Neuronal stem cell (in vitro differentiated cells): ENCODE data around the gene PARD3.

Experiments
- DNase-seq: peaks from one replicate; pipeline ENCODE4 v3.0.0-alpha.2; 2013; ENCODE audit warnings: low spot score
- H2AFZ ChIP-seq: one replicate; pipeline ENCODE4 v1.6.1; 2013; ENCODE audit warnings: mild to moderate bottlenecking, low read length, inconsistent platforms
- H2AK5ac ChIP-seq: 2 replicates; pipeline ENCODE4 v1.6.1; 2013; ENCODE audit warnings: low read depth, mild to moderate bottlenecking, inconsistent platforms, low read length, moderate library complexity, mixed read lengths
- H2BK120ac ChIP-seq: 2 replicates; pipeline ENCODE4 v1.6.1; 2013; ENCODE audit warnings: low read depth, mild to moderate bottlenecking, inconsistent platforms, low read length, moderate library complexity, mixed read lengths
- H2BK12ac ChIP-seq: one replicate; pipeline ENCODE4 v1.6.1; 2013; ENCODE audit warnings: low read length, inconsistent platforms
- H2BK15ac ChIP-seq: 2 replicates; pipeline ENCODE4 v1.6.1; 2013; ENCODE audit warnings: mild to moderate bottlenecking, low read length, inconsistent platforms, mixed read lengths
- H2BK5ac ChIP-seq: one replicate; pipeline ENCODE4 v1.6.1; 2013; ENCODE audit warnings: inconsistent platforms, mild to moderate bottlenecking, low read length, moderate library complexity
- H3K14ac ChIP-seq: one replicate; pipeline ENCODE4 v1.6.1; 2013; ENCODE audit warnings: low read length, inconsistent platforms
- H3K18ac ChIP-seq: 2 replicates; pipeline ENCODE4 v1.6.1; 2013; ENCODE audit warnings: low read length, inconsistent platforms
- H3K23ac ChIP-seq: 2 replicates; pipeline ENCODE4 v1.6.1; 2013; ENCODE audit warnings: low read depth, mild to moderate bottlenecking, mixed read lengths, low read length, inconsistent platforms; ENCODE audit not compliant: poor library complexity
- H3K27ac ChIP-seq: replicated peaks from 3 replicates; pipeline ENCODE4 v1.5.1; 2013; ENCODE audit warnings: low read length, inconsistent platforms
- H3K27me3 ChIP-seq, 3 experiments: 2 replicates each; pipeline ENCODE4 v1.6.1; 2013; ENCODE audit warnings: low read length in 3 of 3, mild to moderate bottlenecking in 2 of 3, inconsistent platforms in 1 of 3, low read depth in 1 of 3, mixed read lengths in 1 of 3, moderate library complexity in 1 of 3; ENCODE audit not compliant: control insufficient read depth in 3 of 3, insufficient read depth in 3 of 3
- H3K36me3 ChIP-seq, 2 donors: replicated peaks in 1 of 2; 2 replicates each; pipeline ENCODE4 v1.6.1; 2013; ENCODE audit warnings: low read length in 2 of 2; ENCODE audit not compliant: control insufficient read depth in 2 of 2, insufficient read depth in 2 of 2
- H3K4ac ChIP-seq: 2 replicates; pipeline ENCODE4 v1.6.1; 2013; ENCODE audit warnings: inconsistent platforms, mild to moderate bottlenecking, low read length, moderate library complexity
- H3K4me1 ChIP-seq, 2 donors: 1 replicate in 1 of 2; 2 replicates in 1 of 2; pipeline ENCODE4 v1.6.1; 2013; ENCODE audit warnings: low read length in 2 of 2, low read depth in 1 of 2; ENCODE audit not compliant: control insufficient read depth in 2 of 2, insufficient read depth in 1 of 2
- H3K4me2 ChIP-seq: one replicate; pipeline ENCODE4 v1.6.1; 2013; ENCODE audit warnings: mild to moderate bottlenecking, low read length, inconsistent platforms; ENCODE audit not compliant: insufficient read depth, poor library complexity, severe bottlenecking
- H3K4me3 ChIP-seq, 2 donors: 2 replicates each; pipeline ENCODE4 v1.5.1; 2013; ENCODE audit warnings: low read length in 2 of 2, mild to moderate bottlenecking in 2 of 2, inconsistent platforms in 1 of 2, moderate library complexity in 1 of 2
- H3K79me1 ChIP-seq: one replicate; pipeline ENCODE4 v1.6.1; 2013; ENCODE audit warnings: low read depth, mild to moderate bottlenecking, inconsistent platforms, low read length, moderate library complexity
- H3K9ac ChIP-seq: one replicate; pipeline ENCODE4 v1.6.1; 2013; ENCODE audit warnings: mild to moderate bottlenecking, low read depth, low read length, inconsistent platforms; ENCODE audit not compliant: poor library complexity
- H3K9me3 ChIP-seq, 2 donors: replicated peaks in 1 of 2; 2 replicates each; pipeline versions ENCODE3 to v1.6.1; 2013; ENCODE audit warnings: low read length in 2 of 2, mild to moderate bottlenecking in 2 of 2, inconsistent platforms in 1 of 2, low read depth in 1 of 2, mixed read lengths in 1 of 2, moderate library complexity in 1 of 2; ENCODE audit not compliant: control insufficient read depth in 2 of 2, insufficient read depth in 1 of 2
- H4K8ac ChIP-seq: one replicate; pipeline ENCODE4 v1.6.1; 2013; ENCODE audit warnings: low read depth, mild to moderate bottlenecking, inconsistent platforms, low read length, moderate library complexity
- H4K91ac ChIP-seq: one replicate; pipeline ENCODE4 v1.6.1; 2013; ENCODE audit warnings: low read length, low read depth, mild to moderate bottlenecking, inconsistent platforms; ENCODE audit not compliant: poor library complexity
- WGBS, 2 donors: extraction: QIAGEN DNeasy Blood & Tissue Kit; methylation state at CpG; one replicate each; pipeline ENCODE4 v1.1.7; 2013; ENCODE audit warnings: missing lambda C conversion rate in 2 of 2, mixed read lengths in 1 of 2; ENCODE audit not compliant: insufficient read length in 2 of 2, insufficient replicate concordance in 1 of 2; ENCODE audit errors: extremely low coverage in 2 of 2; 5-methylcytosine and 5-hydroxymethylcytosine counted together

PARD3 gene

GRCh38 chr10:34547291-34547690 is 267.8 kb downstream of the PARD3 start:
- Histone ChIP-seq H3K79me1 (no peaks in the 10 kb centered on the region), H2AK5ac (no peak overlapping the region), H3K4me2 (no peak overlapping the region), H2BK12ac (no peak overlapping the region), H4K8ac (no peak overlapping the region), H3K9me3 (no peaks in the 10 kb centered on the region), H2BK15ac (no peak overlapping the region), H3K14ac (no peak overlapping the region), H3K4me3 (no peak overlapping the region), H2AFZ (no peak overlapping the region), H3K4me1 (peaks cover 0 to 7% of the 10 kb centered on the region in 2 donors), H3K36me3 (no peaks in the 10 kb centered on the region), H3K18ac (no peak overlapping the region), H3K23ac (no peak overlapping the region), H2BK120ac (no peak overlapping the region), H3K9ac (no peak overlapping the region), H3K27ac (no peak overlapping the region), H3K4ac (no peak overlapping the region), H4K91ac (no peak overlapping the region), H3K27me3 (no peaks in the 10 kb centered on the region), H2BK5ac (no peak overlapping the region)
- no CpG with 5 or more reads among the region's 5 CpGs for WGBS, 2 donors
- DNase-seq = no peak

- no peak overlapping the region for H2BK15ac ChIP-seq
- no peaks in the 10 kb centered on the region for H3K9me3 ChIP-seq
- no peak overlapping the region for H2AFZ ChIP-seq
- H3K4me2 ChIP-seq = no peak overlapping the region
- no peaks in the 10 kb centered on the region for H3K79me1 ChIP-seq
- peaks cover 0 to 4% of the 10 kb centered on the region in 2 donors for H3K4me1 ChIP-seq
- H4K91ac ChIP-seq = no peak overlapping the region
- H2BK12ac ChIP-seq = no peak overlapping the region
- no peaks in the 10 kb centered on the region for H3K27me3 ChIP-seq
- H3K4me3 ChIP-seq = no peak overlapping the region
- no peak overlapping the region for H3K4ac ChIP-seq
- H3K27ac ChIP-seq = no peak overlapping the region
- no peak overlapping the region for H3K23ac ChIP-seq
- H3K36me3 ChIP-seq = no peaks in the 10 kb centered on the region
- DNase-seq = no peak
- H2BK120ac ChIP-seq = no peak overlapping the region
- no peak overlapping the region for H4K8ac ChIP-seq
- no peak overlapping the region for H3K9ac ChIP-seq
- no peak overlapping the region for H2BK5ac ChIP-seq
- H2AK5ac ChIP-seq = no peak overlapping the region
- H3K18ac ChIP-seq = no peak overlapping the region
- H3K14ac ChIP-seq = no peak overlapping the region
Observed at GRCh38 chr10:34544400-34544799, 270.7 kb downstream of the PARD3 start.

GRCh38 chr10:34543716-34544115 is 271.4 kb downstream of the PARD3 start:
- no peak overlapping the region for H3K4me3 ChIP-seq
- H4K91ac ChIP-seq = no peak overlapping the region
- H3K4me1 ChIP-seq = peaks cover 0 to 2% of the 10 kb centered on the region in 2 donors
- H2AFZ ChIP-seq = no peak overlapping the region
- no peak overlapping the region for H3K4ac ChIP-seq
- H3K14ac ChIP-seq = no peak overlapping the region
- no peaks in the 10 kb centered on the region for H3K27me3 ChIP-seq
- no peak overlapping the region for H2BK15ac ChIP-seq
- H3K18ac ChIP-seq = no peak overlapping the region
- no peak overlapping the region for H3K4me2 ChIP-seq
- no peak overlapping the region for H2AK5ac ChIP-seq
- H3K36me3 ChIP-seq = no peaks in the 10 kb centered on the region
- H3K9me3 ChIP-seq = no peaks in the 10 kb centered on the region
- H4K8ac ChIP-seq = no peak overlapping the region
- H2BK120ac ChIP-seq = no peak overlapping the region
- H3K27ac ChIP-seq = no peak overlapping the region
- no CpG with 5 or more reads among the region's 2 CpGs for WGBS, 2 donors
- H3K23ac ChIP-seq = no peak overlapping the region
- no peak overlapping the region for H2BK12ac ChIP-seq
- no peak for DNase-seq
- no peaks in the 10 kb centered on the region for H3K79me1 ChIP-seq
- no peak overlapping the region for H3K9ac ChIP-seq
- no peak overlapping the region for H2BK5ac ChIP-seq

GRCh38 chr10:34540492-34540891 is 274.6 kb downstream of the PARD3 start:
- no peak overlapping the region for H3K4me3 ChIP-seq
- no peak overlapping the region for H3K4me2 ChIP-seq
- no peak overlapping the region for H3K27ac ChIP-seq
- no peak overlapping the region for H3K18ac ChIP-seq
- no peak overlapping the region for H2BK15ac ChIP-seq
- H3K4me1 ChIP-seq = peaks cover 6% of the 10 kb centered on the region in 2 donors
- H2BK120ac ChIP-seq = no peak overlapping the region
- H3K27me3 ChIP-seq = no peaks in the 10 kb centered on the region
- no peak overlapping the region for H2BK12ac ChIP-seq
- no peaks in the 10 kb centered on the region for H3K36me3 ChIP-seq
- no peak overlapping the region for H2BK5ac ChIP-seq
- H4K8ac ChIP-seq = no peak overlapping the region
- no peak overlapping the region for H3K9ac ChIP-seq
- DNase-seq = no peak
- no peak overlapping the region for H2AK5ac ChIP-seq
- no peak overlapping the region for H3K23ac ChIP-seq
- no peak overlapping the region for H3K4ac ChIP-seq
- no peak overlapping the region for H3K14ac ChIP-seq
- H3K9me3 ChIP-seq = no peaks in the 10 kb centered on the region
- no CpG with 5 or more reads among the region's 7 CpGs for WGBS, 2 donors
- no peaks in the 10 kb centered on the region for H3K79me1 ChIP-seq
- H4K91ac ChIP-seq = no peak overlapping the region
- no peak overlapping the region for H2AFZ ChIP-seq
